Measurements from ENCODE around the gene TRIM47. TPM values are rescaled to one million over a fixed set of nuclear protein-coding genes. Genes with fewer than 3 reads are reported as not detected.

Gene TRIM47
- polyA plus RNA-seq, 1 experiment, result 3.2 TPM

- Histone ChIP-seq H3K4me3 (ENCODE audit: low read depth, low read length) (no peak overlapping the region), H3K27me3 (ENCODE audit: control insufficient read depth, insufficient read depth, low read length) (no peaks in the 10 kb centered on the region), H3K36me3 (ENCODE audit: control insufficient read depth, insufficient read depth, low read length) (peaks cover 13% of the 10 kb centered on the region)
- POLR2A ChIA-PET, result no interaction called here
- CTCF ChIA-PET, result interaction anchor here (1.3 kb wide), 1 partner anchor 8 kb away, joined by 3 read pairs; no protein-coding TSS in a partner anchor
- TF ChIP-seq CTCF (IDR thresholded peaks at IDR 0.05; ENCODE audit: insufficient read depth, low read depth, low read length), result no peak
- DNase-seq (ENCODE audit: low read depth), result no peak
Measured at GRCh38 chr17:75842411-75842810, 36.0 kb downstream of the TRIM47 start.

DNA sequence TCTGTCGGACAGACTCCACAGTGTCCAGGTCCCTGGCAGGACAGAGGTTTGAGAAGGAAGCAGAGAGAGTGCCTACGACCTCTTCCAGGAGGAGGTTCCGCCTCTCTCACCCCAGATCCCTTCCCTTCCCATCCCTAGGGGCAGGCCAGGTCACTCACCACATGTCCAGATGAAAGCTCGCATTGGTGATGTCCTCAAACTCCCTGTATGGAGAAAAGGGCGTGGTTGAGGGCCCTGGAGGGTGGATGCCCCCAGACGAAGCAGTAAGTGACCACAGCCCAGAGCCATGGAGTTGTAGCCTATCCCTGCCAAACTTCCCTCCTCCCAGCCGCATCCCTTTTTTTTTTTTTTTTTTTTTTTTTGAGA is 37.6 kb downstream of the TRIM47 start:
- no peak for DNase-seq (ENCODE audit: low read depth)
- ChIA-PET POLR2A (no interaction called here), CTCF (interaction anchor here (1.0 to 1.8 kb wide), 2 partner anchors 10 to 14 kb away, joined by 4 to 7 read pairs; no protein-coding TSS in a partner anchor)
- peaks cover 3% of the 10 kb centered on the region for H3K36me3 ChIP-seq (ENCODE audit: control insufficient read depth, insufficient read depth, low read length)
- no peaks in the 10 kb centered on the region for H3K27me3 ChIP-seq (ENCODE audit: control insufficient read depth, insufficient read depth, low read length)
- no peak overlapping the region for H3K4me3 ChIP-seq (ENCODE audit: low read depth, low read length)
- no peak for TF ChIP-seq CTCF (IDR thresholded peaks at IDR 0.05; ENCODE audit: insufficient read depth, low read depth, low read length)

DNA sequence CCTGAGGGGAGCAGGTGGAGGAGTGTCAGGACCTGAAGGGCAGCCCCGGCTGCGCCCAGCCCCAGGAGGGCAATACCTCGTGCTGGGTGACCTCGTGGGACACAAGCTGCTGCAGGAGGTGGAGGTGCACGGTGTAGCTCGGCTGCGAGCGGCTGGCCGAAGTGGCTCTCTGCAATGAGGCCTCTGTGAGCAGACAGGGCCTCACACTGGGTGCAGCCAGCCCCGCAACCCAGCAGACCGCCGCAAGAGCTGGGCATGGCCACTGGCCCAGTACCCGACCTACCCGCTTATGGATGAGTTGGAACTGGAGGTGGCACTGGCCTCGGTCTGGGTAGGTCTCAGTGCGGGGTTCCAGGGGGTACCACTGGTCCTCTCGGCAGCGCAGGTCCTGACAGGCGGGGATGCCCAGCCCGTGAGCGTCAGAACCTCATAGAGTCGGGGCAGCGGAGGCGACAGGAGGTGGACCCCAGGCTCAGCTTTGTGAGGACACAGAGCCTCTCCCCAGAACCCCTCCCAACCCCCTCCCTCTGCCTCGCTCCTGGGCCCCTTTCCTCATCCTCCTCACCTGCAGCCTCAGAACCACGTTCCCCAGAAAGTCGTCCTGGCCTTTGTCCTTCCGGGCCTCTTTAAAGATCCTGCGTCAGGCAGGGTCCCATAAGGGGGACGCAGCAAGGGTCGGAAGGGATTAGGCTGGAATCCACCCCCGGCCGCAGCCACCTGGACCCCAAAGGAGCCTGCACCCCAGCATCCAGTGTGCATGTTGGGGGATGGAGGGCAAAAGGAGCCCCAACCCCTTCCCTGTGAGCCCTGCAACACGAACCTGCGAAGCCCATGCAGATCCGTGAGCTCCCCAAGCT is 38.2 kb downstream of the TRIM47 start:
- no peak for TF ChIP-seq CTCF (IDR thresholded peaks at IDR 0.05; ENCODE audit: insufficient read depth, low read depth, low read length)
- Histone ChIP-seq H3K36me3 (ENCODE audit: control insufficient read depth, insufficient read depth, low read length) (no peaks in the 10 kb centered on the region), H3K27me3 (ENCODE audit: control insufficient read depth, insufficient read depth, low read length) (no peaks in the 10 kb centered on the region), H3K4me3 (ENCODE audit: low read depth, low read length) (no peak overlapping the region)
- no peak for DNase-seq (ENCODE audit: low read depth)
- POLR2A ChIA-PET, result interaction anchor here (0.7 kb wide), 1 partner anchor 16 kb away, joined by 13 read pairs; no protein-coding TSS in a partner anchor
- CTCF ChIA-PET, result interaction anchor here (1.0 to 1.8 kb wide), 6 partner anchors 8 to 75 kb away, joined by 3 to 7 read pairs (median 4); partner anchors contain the start of genes GALK1 and TRIM47

- no peak for DNase-seq (ENCODE audit: low read depth)
- ChIA-PET CTCF (interaction anchor here (1.2 kb wide), 1 partner anchor 73 kb away, joined by 3 read pairs; the partner anchor contains the start of gene GALK1), POLR2A (no interaction called here)
Measured at GRCh38 chr17:75838410-75838809, 40.0 kb downstream of the TRIM47 start.

More at GRCh38 chr17:75838410-75838809, 40.0 kb downstream of the TRIM47 start:
- H3K4me3 ChIP-seq (ENCODE audit: low read depth, low read length), result no peak overlapping the region
- no peaks in the 10 kb centered on the region for H3K27me3 ChIP-seq (ENCODE audit: control insufficient read depth, insufficient read depth, low read length)
- no peak for TF ChIP-seq CTCF (IDR thresholded peaks at IDR 0.05; ENCODE audit: insufficient read depth, low read depth, low read length)
- H3K36me3 ChIP-seq (ENCODE audit: control insufficient read depth, insufficient read depth, low read length), result no peaks in the 10 kb centered on the region

All from BJ (cell line).